HUDEP-2 (cell line): ENCODE measurements around the gene CCDC12.
A peak's percentile ranks its signal among the peaks of the same experiment; 100 is the strongest.

ENCODE experiments used
- DNase-seq, 76 experiments: peaks; one replicate each; lab custom pipeline; 2025; ENCODE audit not compliant: unreplicated experiment in 76 of 76; lab: John Stamatoyannopoulos, UW

Gene CCDC12

DNA sequence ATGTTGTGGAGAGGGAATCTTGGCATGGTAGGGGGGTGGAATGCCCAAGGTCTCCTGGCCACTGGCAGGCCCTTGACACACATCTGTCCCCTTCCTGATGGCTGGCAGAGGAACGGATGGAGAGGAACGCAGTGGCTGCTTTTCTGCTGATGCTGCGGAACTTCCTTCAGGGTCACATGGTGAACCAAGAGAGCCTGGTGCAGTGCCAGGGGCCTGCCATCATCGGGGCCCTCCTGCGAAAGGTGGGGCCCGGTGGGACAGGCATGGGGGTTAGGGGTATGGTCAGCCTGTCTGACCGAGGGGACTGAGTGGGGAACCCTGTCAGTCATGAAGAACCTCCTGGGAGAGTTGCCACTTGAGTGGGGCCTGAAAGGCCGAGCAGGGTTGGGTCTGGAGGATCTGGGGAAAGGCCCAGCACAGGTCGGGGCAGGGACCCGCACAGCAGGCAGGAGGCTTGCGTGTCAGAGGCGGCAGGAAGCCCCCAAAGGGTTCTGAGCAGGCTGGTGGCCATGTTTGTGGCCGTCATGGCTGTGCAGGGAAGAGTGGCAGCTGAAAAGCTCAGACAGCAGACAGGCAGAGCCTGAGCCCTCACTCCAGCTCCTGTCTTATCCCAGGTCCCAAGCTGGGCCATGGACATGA, 21.0 kb upstream of the CCDC12 start:
- no peak for DNase-seq

DNA sequence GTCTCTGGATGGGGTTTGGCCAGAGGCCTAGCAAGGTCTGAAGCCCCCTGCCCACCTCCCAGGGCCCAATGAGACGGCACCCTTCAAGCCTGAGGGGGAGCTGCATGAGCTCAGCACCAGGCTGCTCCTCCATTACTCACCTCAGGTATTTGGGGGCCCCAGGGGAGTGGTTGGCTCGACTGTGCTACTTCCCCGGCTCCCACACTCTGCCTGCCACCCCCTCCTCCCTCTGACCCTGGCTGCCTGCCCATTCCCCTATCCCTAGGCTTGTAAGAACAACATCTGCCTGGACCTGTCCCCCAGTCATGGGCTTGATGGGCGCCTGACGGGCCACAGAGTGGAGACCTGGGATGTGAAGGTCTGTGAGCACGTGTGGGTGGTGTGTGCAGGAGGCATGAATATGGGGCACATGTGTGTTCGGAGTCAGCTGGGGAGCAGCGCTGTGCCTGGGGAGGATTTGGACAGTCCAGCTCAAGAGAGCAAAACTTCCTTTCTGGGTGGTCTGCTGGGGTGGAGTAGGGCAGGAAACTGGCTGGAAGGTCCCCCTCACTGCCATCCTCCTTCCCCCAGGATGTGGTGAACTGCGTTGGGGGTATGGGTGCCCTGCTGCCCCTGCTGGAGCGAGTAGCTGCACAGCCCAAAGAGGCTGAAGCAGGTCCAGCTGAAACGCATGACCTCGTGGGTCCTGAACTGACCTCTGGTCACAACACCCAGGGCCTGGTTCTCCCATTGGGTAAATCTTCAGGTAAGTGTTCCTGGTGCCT, 20.3 kb upstream of the CCDC12 start:
- DNase-seq: no peak

DNA sequence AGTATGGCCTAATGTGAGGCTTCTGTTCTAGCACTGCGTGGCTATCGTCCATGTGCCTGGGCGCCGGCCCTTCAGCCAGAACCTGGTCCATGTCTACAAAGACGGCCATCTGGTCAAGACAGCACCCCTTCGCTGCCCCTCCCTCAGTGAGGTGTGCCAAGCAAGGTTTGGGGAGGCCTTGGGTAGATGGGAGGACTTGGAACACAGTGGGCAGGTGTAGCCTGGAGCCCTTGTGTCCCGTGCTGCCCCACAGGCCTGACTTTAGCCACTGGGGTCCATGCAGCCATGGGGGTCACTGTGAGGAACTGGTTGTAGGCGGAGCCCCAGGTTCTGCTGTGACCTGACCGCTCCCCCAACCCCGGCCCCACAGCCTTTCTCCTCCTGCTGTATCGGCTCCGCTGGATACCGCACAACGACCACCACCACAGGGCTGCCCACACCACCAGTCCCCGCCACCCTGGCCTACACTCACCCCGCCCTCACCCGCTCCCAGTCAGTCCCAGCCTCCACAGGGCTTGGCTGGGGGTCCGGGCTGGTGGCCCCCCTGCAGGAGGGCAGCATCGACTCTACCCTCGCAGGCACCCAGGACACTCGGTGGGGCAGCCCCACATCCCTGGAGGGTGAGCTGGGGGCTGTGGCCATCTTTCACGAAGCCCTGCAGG, 19.5 kb upstream of the CCDC12 start:
- DNase-seq: no peak

DNA sequence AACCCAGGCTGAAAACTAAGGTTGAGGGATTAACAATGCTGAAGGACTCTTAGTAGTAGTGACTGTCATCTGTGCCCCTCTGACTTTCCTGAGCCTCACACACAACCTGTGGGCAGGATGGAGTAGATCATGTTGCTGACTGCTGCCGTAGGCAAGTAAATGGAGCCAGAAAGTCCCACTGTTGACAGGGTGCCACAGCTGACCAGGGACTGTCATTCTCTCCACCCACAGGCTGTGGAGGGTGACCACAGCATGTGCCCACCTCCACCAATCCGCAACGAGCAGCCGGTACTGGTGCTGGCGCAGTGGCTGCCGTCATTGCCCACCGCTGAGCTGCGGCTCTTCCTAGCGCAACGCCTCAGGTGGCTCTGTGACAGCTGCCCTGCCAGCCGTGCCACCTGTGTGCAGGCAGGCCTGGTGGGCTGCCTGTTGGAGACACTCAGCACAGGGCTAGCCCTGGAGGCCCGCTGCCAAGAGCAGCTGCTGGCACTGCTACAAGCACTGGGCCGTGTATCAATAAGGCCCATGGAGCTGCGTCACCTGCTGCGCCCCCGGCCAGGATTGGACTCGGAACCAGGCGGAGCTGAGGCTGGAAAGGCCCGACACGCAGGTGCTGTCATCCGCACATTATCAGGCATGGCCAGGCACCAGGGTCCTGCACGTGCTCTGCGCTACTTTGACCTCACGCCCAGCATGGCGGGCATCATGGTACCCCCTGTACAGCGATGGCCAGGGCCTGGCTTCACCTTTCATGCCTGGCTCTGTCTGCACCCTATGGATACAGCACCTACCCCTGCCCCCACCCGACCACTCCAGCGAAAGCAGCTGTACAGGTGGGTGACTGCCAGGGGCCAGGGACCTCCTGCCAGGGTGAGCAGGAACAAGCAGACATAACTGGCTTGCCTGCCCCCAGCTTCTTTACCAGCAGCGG, 18.5 kb upstream of the CCDC12 start:
- no peak for DNase-seq

DNA sequence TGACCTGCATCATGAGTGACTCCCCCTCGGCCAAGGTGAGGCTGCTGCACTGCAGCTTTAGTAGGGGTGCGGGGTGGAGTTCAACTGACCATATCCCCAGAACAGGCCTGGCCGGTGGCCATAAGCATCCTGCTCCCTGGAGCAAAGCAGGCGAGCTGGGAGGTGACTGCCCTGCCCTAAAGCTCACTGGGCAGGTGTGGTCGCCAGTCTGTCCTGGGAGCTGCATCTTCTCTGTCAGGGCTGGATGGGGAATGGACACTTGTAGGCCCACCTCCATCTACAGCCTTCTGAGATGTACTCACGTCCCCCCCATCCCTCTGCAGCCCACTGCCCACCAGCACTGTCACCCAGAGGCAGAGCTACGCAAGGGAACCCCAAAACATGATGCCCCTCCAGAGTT, 17.4 kb upstream of the CCDC12 start:
- no peak for DNase-seq

DNA sequence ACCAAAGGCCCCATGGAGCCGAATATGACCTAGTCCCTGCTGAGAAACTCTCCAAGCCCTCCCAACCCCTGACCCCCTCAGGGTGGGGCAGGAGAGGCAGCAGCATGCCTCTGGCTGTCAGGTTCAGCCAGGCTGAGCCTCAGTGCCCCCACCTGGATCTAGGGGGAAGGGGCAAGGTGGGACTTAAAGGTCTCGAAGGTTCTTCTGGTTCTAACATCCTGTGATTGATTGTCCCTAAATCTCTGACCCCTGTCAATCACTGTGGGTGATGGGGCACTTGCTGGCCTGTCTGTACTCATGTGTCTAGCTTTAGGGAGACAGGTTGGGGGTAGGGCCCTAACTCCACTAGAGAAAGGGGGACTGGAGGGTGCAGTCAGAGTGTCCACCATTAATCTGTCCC, 16.7 kb upstream of the CCDC12 start:
- DNase-seq: no peak

DNA sequence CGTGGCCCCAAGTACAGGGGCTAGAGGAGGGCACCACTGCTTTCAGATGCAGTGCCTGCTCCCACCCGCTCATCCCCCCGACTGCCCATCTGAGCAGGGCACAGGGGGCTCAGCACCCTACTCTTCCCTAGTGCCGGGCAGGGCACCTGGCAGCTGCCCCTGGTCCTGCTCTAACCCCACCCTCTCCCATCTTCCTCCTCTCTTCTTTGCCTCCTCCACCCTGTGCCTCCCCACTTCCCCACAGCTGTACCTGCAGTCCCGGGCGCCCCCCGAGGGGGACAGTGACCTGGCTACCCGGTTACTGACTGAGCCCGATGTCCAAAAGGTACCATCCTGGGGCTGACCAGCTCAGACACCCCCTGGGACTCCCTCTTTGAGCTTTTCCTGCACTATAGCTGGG, 15.7 kb upstream of the CCDC12 start:
- DNase-seq: no peak

DNA sequence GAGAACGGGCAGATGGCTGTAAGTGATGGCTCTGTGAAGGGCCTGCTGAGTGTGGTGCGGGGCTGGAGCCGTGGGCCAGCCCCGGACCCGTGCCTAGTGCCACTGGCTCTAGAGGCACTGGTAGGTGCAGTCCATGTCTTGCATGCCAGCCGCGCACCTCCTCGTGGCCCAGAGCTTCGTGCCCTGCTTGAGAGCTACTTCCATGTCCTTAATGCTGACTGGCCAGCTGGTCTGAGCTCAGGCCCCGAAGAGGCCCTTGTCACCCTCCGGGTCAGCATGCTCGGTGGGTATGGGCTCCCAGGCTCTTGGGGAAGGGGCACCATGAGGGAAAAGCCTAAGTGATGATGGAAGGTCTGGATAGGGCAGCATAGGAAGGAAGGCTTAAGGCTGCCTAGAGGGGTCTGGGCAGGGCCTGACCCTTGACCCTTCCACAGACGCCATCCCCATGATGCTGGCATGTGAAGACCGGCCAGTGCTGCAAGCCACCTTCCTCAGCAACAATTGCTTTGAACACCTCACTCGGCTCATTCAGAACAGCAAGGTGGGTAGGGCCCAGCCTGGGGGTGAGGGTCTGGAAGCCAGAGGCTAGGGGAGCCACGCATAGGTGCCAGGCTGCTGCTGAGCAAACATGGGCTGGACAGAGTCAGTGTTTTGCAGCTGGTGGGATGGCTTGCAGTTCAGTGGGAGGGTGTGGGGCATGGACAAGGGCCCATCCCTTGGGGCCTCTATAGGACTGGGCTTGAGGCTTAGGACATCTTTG, 15.0 kb upstream of the CCDC12 start:
- no peak for DNase-seq

DNA sequence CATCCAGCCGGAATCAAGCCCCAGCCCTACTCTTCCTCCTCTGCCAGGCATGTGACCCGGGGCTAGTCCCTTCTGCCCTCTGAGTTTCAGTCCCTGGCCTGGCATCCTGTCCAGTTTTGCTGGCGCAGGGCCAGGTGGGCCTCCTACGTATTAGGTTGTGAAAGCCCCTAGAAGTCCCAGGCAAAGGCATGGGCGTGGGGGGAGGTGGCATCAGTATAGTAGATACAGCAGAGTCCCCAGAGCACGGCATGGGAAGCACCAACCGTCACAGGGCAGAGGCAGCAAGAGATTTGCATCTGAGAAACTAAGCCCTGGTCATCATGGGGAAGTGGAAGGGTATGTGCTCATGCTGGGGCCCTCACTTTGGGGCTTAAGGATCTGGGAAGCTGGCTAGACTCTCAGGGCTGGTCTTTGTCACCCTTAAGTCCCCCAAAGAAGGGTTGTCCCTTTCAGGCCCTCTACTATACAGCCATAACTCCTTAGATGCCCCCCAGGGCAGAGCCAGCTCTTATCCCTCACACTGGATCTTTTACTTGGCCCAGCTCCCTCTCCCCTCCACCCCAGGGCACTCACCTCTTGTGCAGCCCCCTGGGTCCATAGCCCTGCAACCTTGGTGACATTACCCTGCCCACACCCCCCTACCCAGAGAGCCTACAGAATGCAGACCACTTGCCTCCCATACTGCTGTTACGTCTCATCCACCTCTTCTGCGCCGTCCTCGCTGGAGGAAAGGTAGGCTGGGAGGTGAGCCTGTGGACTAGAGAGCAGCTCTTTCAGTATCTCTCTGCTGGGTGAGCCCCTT, 14.2 kb upstream of the CCDC12 start:
- DNase-seq: no peak

DNA sequence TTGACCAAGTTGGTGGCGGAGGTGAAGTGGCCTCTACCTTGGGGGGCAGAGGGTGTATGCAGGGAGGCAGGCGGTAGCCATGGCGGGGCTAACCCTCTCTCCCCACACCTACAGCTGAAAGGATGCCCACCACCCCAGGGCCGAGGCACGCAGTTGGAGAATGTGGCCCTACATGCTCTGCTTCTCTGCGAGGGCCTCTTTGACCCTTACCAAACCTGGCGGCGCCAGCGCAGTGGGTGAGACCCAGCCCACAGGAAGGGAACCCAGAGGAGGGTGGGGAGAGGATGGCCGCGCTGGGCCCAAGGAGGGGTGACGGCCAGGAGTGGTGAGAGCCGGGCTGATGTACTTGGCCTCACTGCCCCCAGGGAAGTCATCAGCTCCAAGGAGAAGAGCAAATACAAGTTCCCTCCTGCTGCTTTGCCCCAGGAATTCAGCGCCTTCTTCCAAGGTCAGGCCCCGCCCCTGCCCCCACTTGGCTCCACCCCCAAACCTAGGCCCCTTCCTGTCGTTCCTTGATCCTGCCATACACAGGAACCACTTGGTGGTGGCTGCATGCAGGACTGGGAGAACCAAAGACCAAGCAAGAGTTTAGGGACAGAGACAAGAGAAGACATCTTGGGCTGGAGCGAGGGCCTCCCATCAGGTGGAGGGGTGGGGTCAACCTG, 12.7 kb upstream of the CCDC12 start:
- DNase-seq: no peak

DNA sequence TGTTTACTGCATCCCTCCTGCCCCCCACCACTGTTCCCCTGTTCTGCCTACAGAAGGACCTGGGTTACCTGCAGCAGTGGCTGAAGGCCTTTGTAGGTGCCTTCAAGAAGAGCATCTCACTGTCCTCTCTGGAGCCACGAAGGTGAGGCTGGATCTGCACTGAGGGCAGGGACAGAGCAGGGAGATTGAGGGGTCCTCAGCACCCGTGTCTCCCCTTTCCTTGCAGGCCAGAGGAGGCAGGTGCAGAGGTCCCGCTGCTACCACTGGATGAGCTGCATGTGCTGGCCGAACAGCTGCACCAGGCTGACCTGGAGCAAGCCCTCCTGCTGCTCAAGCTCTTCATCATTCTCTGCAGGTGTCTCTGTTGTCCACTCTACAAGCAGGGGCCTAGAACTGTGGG, 12.1 kb upstream of the CCDC12 start:
- no peak for DNase-seq

DNA sequence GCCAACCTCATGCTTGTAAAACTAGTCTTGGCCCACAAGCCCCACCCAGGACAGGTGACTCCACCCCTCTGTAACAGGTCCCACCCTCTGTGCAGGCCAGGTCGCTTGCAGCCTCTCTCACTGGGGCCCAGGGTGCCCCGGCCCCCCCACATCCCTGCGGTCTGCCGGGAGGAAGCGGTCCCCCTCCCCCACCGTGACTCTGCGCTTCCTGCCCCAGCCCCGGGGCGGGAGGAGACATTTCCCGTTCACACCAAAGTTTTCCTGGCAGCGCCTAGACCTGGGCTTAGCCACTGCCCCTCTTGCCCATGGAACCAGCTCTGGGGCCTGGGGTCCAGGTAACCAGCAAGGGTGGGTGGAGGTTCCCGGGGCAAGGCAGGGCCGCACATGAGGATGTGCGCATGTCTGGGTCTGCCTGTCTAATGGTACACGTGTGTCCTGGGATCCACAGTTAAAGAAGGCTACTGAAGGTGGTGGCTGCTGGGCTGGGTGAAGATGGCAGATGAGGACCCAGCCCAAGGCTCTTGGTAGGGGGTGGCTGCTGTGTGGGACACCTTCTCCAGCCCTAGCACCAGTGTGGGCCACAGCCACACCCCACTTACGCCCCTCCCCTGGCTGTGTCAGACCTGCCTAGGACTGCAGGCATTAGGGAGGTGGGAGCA, 11.3 kb upstream of the CCDC12 start:
- peak in 53 of 76 experiments; percentile 12 to 76 (median 40) for DNase-seq

DNA sequence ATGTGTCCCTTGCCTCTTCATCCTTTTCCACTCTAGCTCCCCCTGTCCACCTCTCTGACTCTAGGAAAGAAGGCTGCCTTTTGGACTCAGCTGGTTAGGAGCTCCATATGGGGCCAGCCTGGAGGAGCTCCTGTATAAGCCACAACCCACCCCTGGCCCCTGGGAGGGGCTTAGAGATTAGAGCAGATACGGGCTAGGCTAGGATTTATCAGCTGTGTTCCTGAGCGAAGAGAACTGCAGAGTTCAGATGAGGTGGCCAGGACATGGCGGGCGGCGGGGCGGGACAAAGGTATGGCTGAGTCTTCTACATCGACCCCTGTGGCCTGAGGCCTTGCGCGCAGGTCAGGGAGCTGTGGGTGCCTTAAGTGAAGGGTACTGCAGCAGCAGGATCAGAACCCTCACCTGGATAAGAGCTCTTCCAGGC, 10.8 kb upstream of the CCDC12 start:
- peak in 48 of 76 experiments; percentile 7 to 70 (median 41) for DNase-seq

DNA sequence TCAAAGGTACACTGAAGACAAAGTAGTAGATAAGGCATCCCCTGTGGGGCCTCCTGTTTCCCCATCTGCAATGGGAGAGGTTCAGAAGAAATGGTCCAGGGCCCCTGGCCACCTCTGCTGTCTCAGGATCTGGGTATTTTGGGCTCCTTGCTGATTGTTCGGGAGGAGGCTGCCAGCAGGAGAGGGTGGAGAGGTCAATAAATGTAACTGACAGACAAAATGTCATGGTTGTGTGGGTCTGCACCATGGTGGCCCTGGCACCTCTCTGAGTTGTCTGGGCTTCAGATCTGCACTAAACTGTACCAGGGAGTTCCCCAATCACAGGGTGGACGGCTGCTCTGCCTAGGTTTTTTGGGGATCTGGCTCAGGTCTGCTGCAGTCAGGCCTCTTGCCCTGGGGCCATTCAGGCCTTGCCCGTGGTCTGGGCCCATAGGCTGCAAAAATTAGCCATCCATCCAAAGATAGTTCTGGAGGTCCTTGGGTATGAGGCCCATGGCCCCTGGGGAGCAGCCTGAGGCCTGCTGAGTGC, 10.3 kb upstream of the CCDC12 start:
- no peak for DNase-seq

DNA sequence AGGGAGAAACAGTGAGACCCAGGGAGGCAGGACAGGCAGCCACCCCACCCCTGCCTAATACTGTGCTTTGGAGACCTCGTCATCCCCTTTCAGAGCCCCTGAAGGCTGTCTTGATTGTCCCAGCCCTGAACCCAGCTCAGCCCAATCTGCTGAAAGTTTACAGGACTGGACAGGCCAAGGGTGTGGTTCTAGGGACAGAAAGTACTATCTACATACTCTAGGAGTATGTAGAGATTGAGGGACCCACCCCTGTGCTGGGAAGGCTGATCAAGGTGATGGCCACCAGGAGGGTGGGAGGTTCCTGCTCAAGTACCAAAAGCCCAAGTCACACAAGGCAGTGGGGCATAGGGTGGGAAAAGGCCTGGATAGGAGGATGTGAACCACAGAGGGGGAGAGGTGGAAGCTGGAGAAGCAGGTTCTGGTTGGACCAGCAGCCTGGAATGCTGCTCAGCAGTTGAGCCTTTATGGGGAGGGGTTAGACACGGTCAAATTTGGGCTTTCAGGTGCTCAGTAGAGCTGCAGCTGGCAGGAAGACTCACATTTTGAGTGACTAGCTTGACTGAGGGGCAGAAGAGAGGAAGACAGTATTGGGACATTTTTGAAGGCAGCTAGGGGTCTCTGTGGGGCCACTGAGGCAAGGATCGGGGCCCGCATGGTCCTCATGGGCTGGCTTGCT, 9.6 kb upstream of the CCDC12 start:
- peak in 1 of 76 experiments; percentile 15 for DNase-seq

DNA sequence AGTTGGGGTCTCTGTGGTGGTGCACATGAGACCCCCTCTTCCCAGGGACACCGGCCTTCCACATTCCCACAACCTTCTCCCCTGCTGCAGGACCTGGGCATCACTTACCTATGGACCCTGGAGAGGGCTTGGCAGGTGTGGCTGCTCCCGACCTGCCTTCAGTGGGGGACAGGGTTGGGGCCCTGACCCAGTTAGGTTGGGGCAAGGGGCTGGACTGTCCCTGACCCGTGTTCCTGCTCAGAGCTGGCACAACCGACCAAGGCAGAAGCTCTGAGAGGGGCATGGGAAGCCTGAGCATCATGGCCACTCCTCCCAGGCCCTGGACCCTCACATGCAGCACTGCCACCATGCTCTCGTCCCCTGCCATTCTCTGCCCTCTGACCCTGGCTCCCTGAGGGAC, 9.0 kb upstream of the CCDC12 start:
- DNase-seq: no peak
